LNCaP clone FGC (cell line): ENCODE measurements around the gene ITGB5.

Experiments used
- DNase-seq: peaks from one replicate; pipeline ENCODE4 v3.0.0-alpha.2; 2011; ENCODE audit warnings: low read depth
- H3K4me3 ChIP-seq: 2 replicates; pipeline ENCODE4 v1.5.1; 2011; ENCODE audit warnings: mild to moderate bottlenecking, low read depth, low read length, control low read depth
- TF ChIP-seq, protein P1 (sequence below): IDR thresholded peaks from 2 replicates; pipeline ENCODE4 v1.5.1; 2012; ENCODE audit warnings: mild to moderate bottlenecking; ENCODE audit not compliant: control insufficient read depth, insufficient read depth; ENCODE audit errors: extremely low read depth

The ITGB5 gene

DNA sequence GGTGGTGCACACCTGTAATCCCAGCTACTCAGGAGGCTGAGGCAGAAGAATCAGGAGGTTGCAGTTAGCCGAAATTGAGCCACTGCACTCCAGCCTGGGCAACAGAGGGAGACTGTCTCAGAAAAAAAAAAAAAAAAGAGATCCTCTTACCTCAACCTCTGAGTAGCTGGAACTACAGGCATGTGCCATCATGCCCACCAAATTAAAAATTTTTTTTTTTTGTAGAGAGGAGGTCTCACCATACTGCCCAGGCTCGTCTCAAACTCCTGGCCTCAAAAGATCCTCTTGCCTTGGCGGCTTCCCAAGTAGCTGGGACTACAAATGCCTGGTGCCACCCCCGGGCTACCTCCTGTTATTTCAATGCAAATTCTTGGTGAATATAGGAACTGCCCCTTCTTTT, 155.4 kb downstream of the ITGB5 start:
- H3K4me3 ChIP-seq, result peak overlapping the region; percentile 90
- TF ChIP-seq, protein P1, sequence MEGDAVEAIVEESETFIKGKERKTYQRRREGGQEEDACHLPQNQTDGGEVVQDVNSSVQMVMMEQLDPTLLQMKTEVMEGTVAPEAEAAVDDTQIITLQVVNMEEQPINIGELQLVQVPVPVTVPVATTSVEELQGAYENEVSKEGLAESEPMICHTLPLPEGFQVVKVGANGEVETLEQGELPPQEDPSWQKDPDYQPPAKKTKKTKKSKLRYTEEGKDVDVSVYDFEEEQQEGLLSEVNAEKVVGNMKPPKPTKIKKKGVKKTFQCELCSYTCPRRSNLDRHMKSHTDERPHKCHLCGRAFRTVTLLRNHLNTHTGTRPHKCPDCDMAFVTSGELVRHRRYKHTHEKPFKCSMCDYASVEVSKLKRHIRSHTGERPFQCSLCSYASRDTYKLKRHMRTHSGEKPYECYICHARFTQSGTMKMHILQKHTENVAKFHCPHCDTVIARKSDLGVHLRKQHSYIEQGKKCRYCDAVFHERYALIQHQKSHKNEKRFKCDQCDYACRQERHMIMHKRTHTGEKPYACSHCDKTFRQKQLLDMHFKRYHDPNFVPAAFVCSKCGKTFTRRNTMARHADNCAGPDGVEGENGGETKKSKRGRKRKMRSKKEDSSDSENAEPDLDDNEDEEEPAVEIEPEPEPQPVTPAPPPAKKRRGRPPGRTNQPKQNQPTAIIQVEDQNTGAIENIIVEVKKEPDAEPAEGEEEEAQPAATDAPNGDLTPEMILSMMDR, result no peak
- DNase-seq, result no peak

DNA sequence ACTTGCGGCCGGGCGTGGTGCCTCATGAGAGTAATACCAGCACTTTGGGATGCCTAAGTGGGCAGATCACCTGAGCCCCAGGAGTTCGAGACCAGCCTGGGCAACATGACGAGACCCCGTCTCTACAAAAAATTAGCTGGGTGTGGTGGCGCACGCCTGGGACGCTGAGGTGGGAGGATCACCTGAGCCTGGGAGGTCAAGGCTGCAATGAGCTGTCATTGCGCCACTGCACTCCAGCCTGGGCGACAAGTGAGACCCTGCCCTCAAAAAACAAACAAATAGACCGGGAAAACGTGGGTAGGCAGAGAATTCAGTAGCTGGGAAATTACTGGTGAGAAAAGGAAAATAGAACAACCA, 156.2 kb downstream of the ITGB5 start:
- peak overlapping the region; percentile 90 for H3K4me3 ChIP-seq
- TF ChIP-seq, protein P1, result no peak
- no peak for DNase-seq

DNA sequence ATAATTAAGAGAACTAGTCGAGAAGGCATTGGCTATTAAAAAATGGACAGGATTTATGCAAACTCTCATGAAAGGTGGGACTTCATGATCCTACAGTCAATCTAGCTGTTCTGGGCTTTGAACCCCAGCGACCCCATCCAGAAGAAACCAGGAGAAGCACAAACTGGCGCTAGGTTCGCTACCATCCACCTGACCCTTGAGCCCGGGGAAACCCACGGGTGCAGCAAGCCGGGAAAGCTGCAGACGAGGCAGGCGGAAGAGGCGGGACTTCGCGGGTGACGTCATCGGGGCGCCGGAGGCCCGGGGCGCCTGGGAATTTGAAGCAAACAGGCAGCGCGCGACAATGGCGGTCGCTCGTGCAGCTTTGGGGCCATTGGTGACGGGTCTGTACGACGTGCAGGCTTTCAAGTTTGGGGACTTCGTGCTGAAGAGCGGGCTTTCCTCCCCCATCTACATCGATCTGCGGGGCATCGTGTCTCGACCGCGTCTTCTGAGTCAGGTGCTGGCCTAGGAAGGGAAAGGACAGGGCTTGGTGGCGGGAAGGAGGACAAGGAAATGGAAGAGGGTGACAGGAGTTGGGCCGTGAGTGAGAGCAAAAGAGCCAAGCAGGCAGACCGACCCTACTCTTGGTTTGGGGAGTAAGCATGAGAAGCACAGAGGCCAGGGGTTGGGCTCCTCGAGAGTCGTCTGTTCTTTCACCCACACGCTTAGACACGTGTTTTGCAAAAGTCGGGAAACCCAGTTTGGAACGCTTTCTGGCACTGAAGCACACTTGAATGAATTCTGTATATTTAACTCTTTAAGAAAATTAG, 156.8 kb downstream of the ITGB5 start, which contains the start of gene UMPS:
Gene UMPS (plus strand): TSS at position 324 of the 812 bp plus-strand sequence. CDS start 20 bp downstream, at position 344.
- TF ChIP-seq, protein P1, result no peak
- peak within 1 kb of the TSS; percentile 90 for H3K4me3 ChIP-seq
- peak; percentile 38 for DNase-seq

DNA sequence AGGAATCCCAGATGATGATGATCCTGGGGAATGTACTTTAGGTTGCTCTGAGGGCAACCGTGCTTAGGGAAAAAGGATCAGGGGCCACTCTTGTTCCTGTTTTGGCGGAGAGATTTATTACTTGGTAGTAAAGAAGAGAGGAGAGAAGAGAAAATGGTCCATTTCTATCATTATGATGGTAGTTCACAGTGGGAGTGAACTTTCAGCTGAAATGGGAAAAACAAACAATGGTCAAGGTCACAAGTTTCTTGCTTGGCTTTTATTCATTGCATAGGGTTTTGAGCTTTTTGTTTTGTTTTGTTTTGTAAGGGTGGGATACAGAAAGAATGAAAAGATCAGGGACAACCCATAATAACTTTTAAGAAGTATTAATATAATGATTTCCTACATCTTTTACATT, 164.6 kb downstream of the ITGB5 start:
- H3K4me3 ChIP-seq, result no peak overlapping the region
- TF ChIP-seq, protein P1, result no peak
- no peak for DNase-seq

DNA sequence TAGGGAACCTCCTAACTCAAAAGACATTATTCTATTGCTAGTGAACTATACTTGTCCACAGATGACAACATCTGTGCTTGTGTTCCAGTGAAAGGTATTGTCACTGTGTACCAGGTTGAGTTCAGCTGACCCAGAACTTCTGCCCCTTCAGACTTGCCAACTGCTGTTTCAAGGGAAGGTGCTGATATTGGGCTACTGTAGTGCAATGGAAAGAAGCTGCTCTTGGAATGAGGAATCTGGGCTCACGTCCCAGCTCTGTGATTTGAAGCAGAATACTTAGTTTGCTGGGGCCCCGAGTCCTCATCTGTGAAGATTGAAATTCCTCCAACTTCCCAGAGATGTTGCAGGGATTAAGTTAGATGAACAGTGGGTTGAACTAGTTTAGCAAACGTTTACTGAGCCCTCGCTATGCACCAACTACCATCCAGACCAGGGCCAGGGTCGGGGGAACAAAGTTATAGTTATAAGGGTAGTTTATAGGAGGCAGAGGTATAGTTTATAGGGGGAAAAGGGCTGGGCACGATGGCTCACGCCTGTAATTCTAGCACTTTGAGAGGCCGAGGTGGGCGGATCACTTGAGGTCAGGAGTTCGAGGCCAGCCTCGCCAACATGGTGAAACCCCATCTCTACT, 172.8 kb downstream of the ITGB5 start:
- TF ChIP-seq, protein P1, result no peak
- no peak for DNase-seq
- no peak overlapping the region for H3K4me3 ChIP-seq
